Fibroblast of lung (primary cell): ENCODE data around the gene EDEM1. TPM values are rescaled to one million over a fixed set of nuclear protein-coding genes. Genes with fewer than 3 reads are reported as not detected.

Source experiments
- DNase-seq, 2 donors: peaks; one replicate each; pipeline versions ENCODE4 v3.0.0 to v3.0.0-alpha.2; 2010; ENCODE audit warnings: low read depth in 2 of 2
- H2AFZ ChIP-seq: 2 replicates; pipeline ENCODE4 v1.5.1; 2012; ENCODE audit warnings: low read length, control low read depth, inconsistent platforms
- H3K27ac ChIP-seq: 2 replicates; pipeline ENCODE4 v1.5.1; 2011; ENCODE audit warnings: low read length, control low read depth; ENCODE audit not compliant: insufficient read depth
- H3K27me3 ChIP-seq: 2 replicates; pipeline ENCODE4 v1.5.1; 2011; ENCODE audit warnings: mild to moderate bottlenecking, low read length; ENCODE audit not compliant: control insufficient read depth, insufficient read depth
- H3K36me3 ChIP-seq: 2 replicates; pipeline ENCODE4 v1.5.1; 2011; ENCODE audit warnings: low read length; ENCODE audit not compliant: control insufficient read depth, insufficient read depth
- H3K4me1 ChIP-seq: 2 replicates; pipeline ENCODE4 v1.5.1; 2011; ENCODE audit warnings: low read length; ENCODE audit not compliant: control insufficient read depth, insufficient read depth; ENCODE audit errors: extremely low read depth
- H3K4me2 ChIP-seq: 2 replicates; pipeline ENCODE4 v1.5.1; 2011; ENCODE audit warnings: low read length, control low read depth; ENCODE audit not compliant: insufficient read depth; ENCODE audit errors: extremely low read depth
- H3K4me3 ChIP-seq, 4 experiments: fragments of 200-600 bp in 1 of 4; sonication (generic) in 1 of 4; replicated peaks in 1 of 4; 2 replicates each; pipeline ENCODE4 v1.5.1; 2011 to 2016; ENCODE audit warnings: low read length in 4 of 4, low read depth in 3 of 4, mild to moderate bottlenecking in 3 of 4, control low read depth in 2 of 4, inconsistent platforms in 1 of 4, mixed read lengths in 1 of 4; ENCODE audit not compliant: insufficient read depth in 1 of 4; ENCODE audit errors: control extremely low read depth in 1 of 4
- H3K79me2 ChIP-seq: 2 replicates; pipeline ENCODE4 v1.5.1; 2012; ENCODE audit warnings: mild to moderate bottlenecking, low read length, inconsistent platforms; ENCODE audit not compliant: control insufficient read depth, insufficient read depth
- H3K9ac ChIP-seq: 2 replicates; pipeline ENCODE4 v1.5.1; 2011; ENCODE audit warnings: mild to moderate bottlenecking, low read length, control low read depth; ENCODE audit not compliant: insufficient read depth
- H3K9me3 ChIP-seq: 2 replicates; pipeline ENCODE4 v1.5.1; 2012; ENCODE audit warnings: low read depth, low read length; ENCODE audit not compliant: control insufficient read depth, insufficient read depth
- H4K20me1 ChIP-seq: 2 replicates; pipeline ENCODE4 v1.5.1; 2011; ENCODE audit warnings: low read length; ENCODE audit not compliant: control insufficient read depth, insufficient read depth; ENCODE audit errors: extremely low read depth
- EZH2 ChIP-seq: IDR thresholded peaks from 2 replicates; pipeline ENCODE4 v1.5.1; 2012; ENCODE audit warnings: low read length, control low read depth, mild to moderate bottlenecking; ENCODE audit errors: missing control alignments
- polyA minus RNA-seq: library from RNA; depleted of rRNA, polyadenylated mRNA; stranded (reverse); fragments of >200 nt; gene quantifications from 2 replicates; pipeline ENCODE4 v1.2.3, GENCODE V29; 2011; ENCODE audit warnings: low replicate concordance
- polyA plus RNA-seq, 2 donors: library from polyadenylated mRNA; depleted of rRNA in 1 of 2; stranded (reverse) in 1 of 2; unstranded in 1 of 2; fragments of >200 nt; gene quantifications; 2 replicates each; pipeline ENCODE4 v1.2.1, GENCODE V29; 2011 to 2012; ENCODE audit warnings: missing spikeins in 1 of 2
- total RNA-seq: library from RNA; depleted of rRNA; stranded (reverse); fragments of >200 nt; gene quantifications from 2 replicates; pipeline ENCODE4 v1.2.1, GENCODE V29; 2014
- TF ChIP-seq, protein P1 (sequence below), 2 donors: IDR thresholded peaks in 1 of 2; conservative IDR thresholded peaks in 1 of 2; 1 replicate in 1 of 2; 2 replicates in 1 of 2; pipeline ENCODE4 v1.5.1; 2011 to 2012; ENCODE audit warnings: low read length in 2 of 2, control low read depth in 1 of 2, inconsistent platforms in 1 of 2, low read depth in 1 of 2, mild to moderate bottlenecking in 1 of 2

EDEM1 gene
- 20.8 and 23.6 TPM in 2 replicates for total RNA-seq
- polyA plus RNA-seq, result 41.9 and 42.4 TPM in 2 replicates
- 21.4 and 22.0 TPM in 2 replicates for polyA plus RNA-seq (2012)
- polyA minus RNA-seq, result 26.2 and 32.4 TPM in 2 replicates

GRCh38 chr3:5187156-5187919 is at the start of gene EDEM1:
Gene EDEM1 (plus strand): TSS chr3:5187707. CDS start chr3:5187806, 99 bp downstream.
- Histone ChIP-seq H3K9me3 (no peaks in the 10 kb centered on the region), H3K9ac (peak within 1 kb of the TSS; percentile 93), H3K27ac (peak within 1 kb of the TSS; percentile 93), H4K20me1 (no peaks in the 10 kb centered on the region), H3K4me1 (peaks cover 4% of the 10 kb centered on the region), H3K27me3 (no peaks in the 10 kb centered on the region), H3K4me2 (peak within 1 kb of the TSS; percentile 99), H3K79me2 (peaks cover 41% of the 10 kb centered on the region), H2AFZ (peak within 1 kb of the TSS; percentile 18), H3K36me3 (no peaks in the 10 kb centered on the region), H3K4me3 (peak within 1 kb of the TSS; percentile 75 to 92 (median 90))
- TF ChIP-seq, protein P1, sequence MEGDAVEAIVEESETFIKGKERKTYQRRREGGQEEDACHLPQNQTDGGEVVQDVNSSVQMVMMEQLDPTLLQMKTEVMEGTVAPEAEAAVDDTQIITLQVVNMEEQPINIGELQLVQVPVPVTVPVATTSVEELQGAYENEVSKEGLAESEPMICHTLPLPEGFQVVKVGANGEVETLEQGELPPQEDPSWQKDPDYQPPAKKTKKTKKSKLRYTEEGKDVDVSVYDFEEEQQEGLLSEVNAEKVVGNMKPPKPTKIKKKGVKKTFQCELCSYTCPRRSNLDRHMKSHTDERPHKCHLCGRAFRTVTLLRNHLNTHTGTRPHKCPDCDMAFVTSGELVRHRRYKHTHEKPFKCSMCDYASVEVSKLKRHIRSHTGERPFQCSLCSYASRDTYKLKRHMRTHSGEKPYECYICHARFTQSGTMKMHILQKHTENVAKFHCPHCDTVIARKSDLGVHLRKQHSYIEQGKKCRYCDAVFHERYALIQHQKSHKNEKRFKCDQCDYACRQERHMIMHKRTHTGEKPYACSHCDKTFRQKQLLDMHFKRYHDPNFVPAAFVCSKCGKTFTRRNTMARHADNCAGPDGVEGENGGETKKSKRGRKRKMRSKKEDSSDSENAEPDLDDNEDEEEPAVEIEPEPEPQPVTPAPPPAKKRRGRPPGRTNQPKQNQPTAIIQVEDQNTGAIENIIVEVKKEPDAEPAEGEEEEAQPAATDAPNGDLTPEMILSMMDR (conservative IDR thresholded peaks at IDR 0.05 in 1 of 2, IDR thresholded peaks at IDR 0.05 in 1 of 2; ENCODE audit: low read depth in 1 of 2, low read length in 2 of 2), result no peak
- TF ChIP-seq EZH2, result no peak
- peak; percentile 93 to 94 for DNase-seq

DNA sequence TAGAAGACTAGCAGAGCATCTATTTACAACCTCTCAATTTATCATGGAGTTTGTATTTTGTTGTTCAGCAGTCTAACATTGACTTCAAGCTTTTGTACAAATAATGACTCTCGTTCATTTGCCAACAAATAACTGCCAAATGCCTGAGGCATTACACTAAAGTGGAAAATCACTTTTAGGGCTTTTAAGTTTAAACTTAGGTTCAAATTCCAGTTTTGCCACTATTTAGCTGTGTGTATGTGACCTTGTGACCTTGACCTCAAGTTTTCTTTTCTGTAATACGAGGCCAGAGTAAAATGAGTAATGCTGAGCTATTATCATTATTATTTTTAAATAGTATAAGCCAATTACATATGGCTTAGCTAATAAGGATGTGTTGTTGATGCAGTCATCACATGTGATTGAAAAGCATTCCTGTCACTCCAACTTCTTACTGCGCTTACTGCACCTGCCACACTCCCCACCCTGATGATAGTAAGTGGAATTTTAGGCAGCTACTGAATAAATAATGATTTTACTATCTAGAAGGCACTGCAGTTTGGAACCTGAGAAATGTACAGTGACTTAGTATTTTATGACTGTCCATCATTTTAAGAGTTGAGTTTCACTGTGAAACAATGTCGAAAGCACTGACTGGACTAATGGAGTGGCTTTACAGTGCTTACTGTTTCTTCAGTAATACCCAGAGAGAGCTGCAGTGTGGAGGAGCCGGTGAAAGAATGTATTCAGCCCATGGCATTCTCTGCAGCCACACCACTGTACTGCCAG is 49.1 kb upstream of the EDEM1 start:
- Histone ChIP-seq H3K27ac (peak overlapping the region; percentile 64), H3K36me3 (no peaks in the 10 kb centered on the region), H3K4me2 (peak overlapping the region; percentile 76), H3K4me3 (no peak overlapping the region), H3K9ac (no peak overlapping the region), H2AFZ (no peak overlapping the region), H3K79me2 (peaks cover 88% of the 10 kb centered on the region), H4K20me1 (peaks cover 8% of the 10 kb centered on the region), H3K27me3 (no peaks in the 10 kb centered on the region), H3K9me3 (no peaks in the 10 kb centered on the region), H3K4me1 (peaks cover 19% of the 10 kb centered on the region)
- TF ChIP-seq, protein P1 (conservative IDR thresholded peaks at IDR 0.05 in 1 of 2, IDR thresholded peaks at IDR 0.05 in 1 of 2; ENCODE audit: low read depth in 1 of 2, low read length in 2 of 2), result no peak
- no peak for TF ChIP-seq EZH2
- peak; percentile 43 to 79 for DNase-seq

- Histone ChIP-seq H3K4me2 (no peak overlapping the region), H3K9ac (no peak overlapping the region), H3K27me3 (no peaks in the 10 kb centered on the region), H2AFZ (no peak overlapping the region), H3K4me3 (no peak overlapping the region), H4K20me1 (peaks cover 8% of the 10 kb centered on the region), H3K27ac (no peak overlapping the region), H3K79me2 (peaks cover 85% of the 10 kb centered on the region), H3K9me3 (no peaks in the 10 kb centered on the region), H3K36me3 (no peaks in the 10 kb centered on the region), H3K4me1 (peaks cover 19% of the 10 kb centered on the region)
- TF ChIP-seq, protein P1 (conservative IDR thresholded peaks at IDR 0.05 in 1 of 2, IDR thresholded peaks at IDR 0.05 in 1 of 2; ENCODE audit: low read depth in 1 of 2, low read length in 2 of 2), result no peak
- no peak for TF ChIP-seq EZH2
- no peak for DNase-seq
Observed at GRCh38 chr3:5140230-5140621, 47.3 kb upstream of the EDEM1 start.
